GM23248 (cell line): ENCODE data around the gene GTF2E1. TPM values are rescaled to one million over a fixed set of nuclear protein-coding genes. Genes with fewer than 3 reads are reported as not detected.

Experiments used
- DNase-seq: peaks from one replicate; pipeline ENCODE4 v3.0.0-alpha.2; 2015
- H2AFZ ChIP-seq: fragments of 200-600 bp; sonication (generic); 2 replicates; pipeline ENCODE4 v1.6.1; 2016; ENCODE audit warnings: antibody characterized with exemption
- H3F3A ChIP-seq: fragments of 200-600 bp; sonication (generic); 2 replicates; pipeline ENCODE4 v1.6.1; 2016; ENCODE audit warnings: mild to moderate bottlenecking, antibody characterized with exemption, mixed run types; ENCODE audit not compliant: insufficient read depth
- H3K27ac ChIP-seq: fragments of 200-600 bp; sonication (generic); 2 replicates; pipeline ENCODE4 v1.5.1; 2016; ENCODE audit warnings: mild to moderate bottlenecking
- H3K27me3 ChIP-seq: fragments of 200-600 bp; sonication (generic); replicated peaks from 2 replicates; pipeline ENCODE4 v1.6.1; 2016; ENCODE audit warnings: mild to moderate bottlenecking; ENCODE audit not compliant: insufficient read depth
- H3K36me3 ChIP-seq: fragments of 200-600 bp; sonication (generic); 2 replicates; pipeline ENCODE4 v1.6.1; 2016; ENCODE audit warnings: low read depth, mild to moderate bottlenecking
- H3K4me1 ChIP-seq: fragments of 200-600 bp; sonication (generic); 2 replicates; pipeline ENCODE4 v1.6.1; 2016; ENCODE audit warnings: mild to moderate bottlenecking; ENCODE audit not compliant: insufficient read depth
- H3K4me2 ChIP-seq: fragments of 200-600 bp; sonication (generic); one replicate; pipeline ENCODE4 v1.6.1; 2016; ENCODE audit warnings: mild to moderate bottlenecking; ENCODE audit not compliant: unreplicated experiment
- H3K4me3 ChIP-seq: fragments of 200-600 bp; sonication (generic); 2 replicates; pipeline ENCODE4 v1.5.1; 2016; ENCODE audit warnings: mild to moderate bottlenecking
- H3K79me2 ChIP-seq: fragments of 200-600 bp; sonication (generic); 2 replicates; pipeline ENCODE4 v1.6.1; 2016; ENCODE audit warnings: mild to moderate bottlenecking; ENCODE audit not compliant: insufficient read depth
- H3K9ac ChIP-seq: fragments of 200-600 bp; sonication (generic); 2 replicates; pipeline ENCODE4 v1.6.1; 2016; ENCODE audit warnings: mild to moderate bottlenecking
- H3K9me2 ChIP-seq: fragments of 200-600 bp; sonication (generic); 2 replicates; pipeline ENCODE4 v1.6.1; 2016; ENCODE audit warnings: mixed run types, mild to moderate bottlenecking, moderate library complexity; ENCODE audit not compliant: insufficient read depth
- H3K9me3 ChIP-seq: fragments of 200-600 bp; sonication (generic); one replicate; pipeline ENCODE4 v1.6.1; 2017; ENCODE audit warnings: low read depth
- H4K20me1 ChIP-seq: fragments of 200-600 bp; sonication (generic); 2 replicates; pipeline ENCODE4 v1.6.0; 2016; ENCODE audit not compliant: insufficient read depth
- EZH2 ChIP-seq: fragments of 200-600 bp; sonication (generic); IDR thresholded peaks from 2 replicates; pipeline ENCODE4 v1.6.1; 2018; ENCODE audit warnings: antibody characterized with exemption, mild to moderate bottlenecking; ENCODE audit not compliant: insufficient read depth, poor library complexity, severe bottlenecking
- EZH2phosphoT487 ChIP-seq: fragments of 200-600 bp; sonication (generic); IDR thresholded peaks from 2 replicates; pipeline ENCODE4 v1.6.1; 2018; ENCODE audit warnings: antibody characterized with exemption, moderate library complexity, mild to moderate bottlenecking, low read depth; ENCODE audit not compliant: insufficient read depth
- WGBS, 2 experiments: methylation state at CpG; one replicate each; pipeline ENCODE4 v1.1.6; 2015 to 2017; ENCODE audit warnings: low lambda C conversion rate in 2 of 2, low coverage in 1 of 2; ENCODE audit errors: missing lambda C conversion rate in 2 of 2; 5-methylcytosine and 5-hydroxymethylcytosine counted together
- in situ Hi-C: fragments of 300-500 bp; cut with MboI; formaldehyde crosslinking; loops from 2 replicates; pipeline ENCODE4 v1.15.0; 2020
- polyA plus RNA-seq: library from polyadenylated mRNA; unstranded; fragments of >200 nt; fragmentation: Nextera tagmentation; extraction: Ambion mirVana; gene quantifications from 2 replicates; pipeline ENCODE4 v1.2.1, GENCODE V29; 2016
- total RNA-seq: library from RNA; depleted of rRNA; stranded (reverse); fragments of >200 nt; shearing (Covaris generic); gene quantifications from 2 replicates; pipeline ENCODE4 v1.2.3, GENCODE V29; 2014

GTF2E1 gene
- total and polyA plus RNA-seq, 2 experiments from 2014 or later = 7.2 to 10.8 TPM

- H3K4me2 ChIP-seq = no peak overlapping the region
- H3K9ac ChIP-seq = no peak overlapping the region
- no peak for DNase-seq
- H3K4me1 ChIP-seq = no peaks in the 10 kb centered on the region
- peaks cover 99% of the 10 kb centered on the region for H3K79me2 ChIP-seq
- no peaks in the 10 kb centered on the region for H3F3A ChIP-seq
- H3K4me3 ChIP-seq = no peak overlapping the region
- in situ Hi-C loops = no loop called here
- 0 out of 2 replicates have a peak, but pooled peaks cover 5% of the 10 kb centered on the region for H4K20me1 ChIP-seq
- H3K9me2 ChIP-seq = no peaks in the 10 kb centered on the region
- no peaks in the 10 kb centered on the region for H3K9me3 ChIP-seq
- H2AFZ ChIP-seq = no peak overlapping the region
- H3K27ac ChIP-seq = no peak overlapping the region
- no peak for TF ChIP-seq EZH2phosphoT487
- TF ChIP-seq EZH2 = no peak
- H3K27me3 ChIP-seq = no peaks in the 10 kb centered on the region
- H3K36me3 ChIP-seq = 0 out of 2 replicates have a peak, but pooled peaks cover 4% of the 10 kb centered on the region
These were observed 23.4 kb downstream of the GTF2E1 start for GRCh38 chr3:120765830-120766493.

- Histone ChIP-seq H3F3A (no peaks in the 10 kb centered on the region), H3K4me1 (no peaks in the 10 kb centered on the region), H3K79me2 (peaks cover 92% of the 10 kb centered on the region), H3K4me3 (no peak overlapping the region), H3K9ac (no peak overlapping the region), H3K9me3 (no peaks in the 10 kb centered on the region), H3K27me3 (no peaks in the 10 kb centered on the region), H3K4me2 (no peak overlapping the region), H4K20me1 (0 out of 2 replicates have a peak, but pooled peaks cover 5% of the 10 kb centered on the region), H3K27ac (no peak overlapping the region), H2AFZ (no peak overlapping the region), H3K9me2 (no peaks in the 10 kb centered on the region), H3K36me3 (0 out of 2 replicates have a peak, but pooled peaks cover 4% of the 10 kb centered on the region)
- 96 to 100% methylated on average over 3 of the region's 3 CpGs for WGBS, 2 experiments
- in situ Hi-C loops = no loop called here
- TF ChIP-seq EZH2phosphoT487 = no peak
- TF ChIP-seq EZH2 = no peak
- no peak for DNase-seq
These were observed 24.0 kb downstream of the GTF2E1 start for GRCh38 chr3:120766576-120766975.

GRCh38 chr3:120767106-120767505 is 24.6 kb downstream of the GTF2E1 start:
- no peak for DNase-seq
- 0 out of 2 replicates have a peak, but pooled peaks cover 5% of the 10 kb centered on the region for H4K20me1 ChIP-seq
- H3K4me3 ChIP-seq = no peak overlapping the region
- 94 to 97% methylated on average over 1 of the region's 1 CpG for WGBS, 2 experiments
- H3K79me2 ChIP-seq = peaks cover 91% of the 10 kb centered on the region
- in situ Hi-C loops = no loop called here
- 0 out of 2 replicates have a peak, but pooled peaks cover 4% of the 10 kb centered on the region for H3K36me3 ChIP-seq
- H3K4me2 ChIP-seq = no peak overlapping the region
- H3F3A ChIP-seq = no peaks in the 10 kb centered on the region
- no peaks in the 10 kb centered on the region for H3K9me2 ChIP-seq
- H3K27ac ChIP-seq = no peak overlapping the region
- H3K9me3 ChIP-seq = no peaks in the 10 kb centered on the region
- H3K9ac ChIP-seq = no peak overlapping the region
- no peaks in the 10 kb centered on the region for H3K4me1 ChIP-seq
- H3K27me3 ChIP-seq = no peaks in the 10 kb centered on the region
- H2AFZ ChIP-seq = no peak overlapping the region
- TF ChIP-seq EZH2phosphoT487 = no peak
- TF ChIP-seq EZH2 = no peak

GRCh38 chr3:120769436-120769835 is 26.9 kb downstream of the GTF2E1 start:
- Histone ChIP-seq H3K79me2 (peaks cover 79% of the 10 kb centered on the region), H3F3A (no peaks in the 10 kb centered on the region)
- in situ Hi-C loops = no loop called here

More at GRCh38 chr3:120769436-120769835, 26.9 kb downstream of the GTF2E1 start:
- Histone ChIP-seq H3K9me2 (no peaks in the 10 kb centered on the region), H3K27ac (no peak overlapping the region), H3K4me2 (no peak overlapping the region), H4K20me1 (no peaks in the 10 kb centered on the region; the same call in 1 of the 2 replicates), H3K9me3 (no peaks in the 10 kb centered on the region), H3K4me3 (no peak overlapping the region), H3K4me1 (peaks cover 7% of the 10 kb centered on the region; the same call in 1 of the 2 replicates), H3K27me3 (no peaks in the 10 kb centered on the region), H3K36me3 (peaks cover 13% of the 10 kb centered on the region; the same call in 1 of the 2 replicates), H3K9ac (no peak overlapping the region), H2AFZ (no peak overlapping the region)
- 95% methylated on average over 2 of the region's 2 CpGs for WGBS, 2 experiments
- no peak for DNase-seq
- TF ChIP-seq EZH2 (no peak), EZH2phosphoT487 (no peak)
